Mesothelial cell of epicardium (in vitro differentiated cells): ENCODE results near the gene GLMN. TPM values are rescaled to one million over a fixed set of nuclear protein-coding genes. Genes with fewer than 3 reads are reported as not detected.

Experiments used
- DNase-seq, 2 experiments: peaks; one replicate each; pipeline ENCODE4 v3.0.0; 2021; ENCODE audit warnings: low spot score in 2 of 2; ENCODE audit not compliant: unreplicated experiment in 2 of 2
- H3K27ac Mint-ChIP-seq: 2 replicates; pipeline ENCODE4 v1.8.0; 2021; ENCODE audit warnings: mixed read lengths
- H3K27me3 Mint-ChIP-seq: 2 replicates; pipeline ENCODE4 v1.8.0; 2021; ENCODE audit warnings: low read depth, mixed read lengths
- H3K36me3 Mint-ChIP-seq: 2 replicates; pipeline ENCODE4 v1.8.0; 2021; ENCODE audit warnings: mixed read lengths
- H3K4me1 Mint-ChIP-seq: 2 replicates; pipeline ENCODE4 v1.8.0; 2021; ENCODE audit warnings: mixed read lengths
- H3K4me3 Mint-ChIP-seq: 2 replicates; pipeline ENCODE4 v1.8.0; 2021; ENCODE audit warnings: mild to moderate bottlenecking, moderate library complexity, mixed read lengths
- H3K9me3 Mint-ChIP-seq: 2 replicates; pipeline ENCODE4 v1.8.0; 2021; ENCODE audit warnings: mixed read lengths
- CTCF ChIP-seq: fragments of 200-600 bp; sonication (generic); IDR thresholded peaks from one replicate; pipeline ENCODE4 v1.5.0; 2021; ENCODE audit warnings: antibody characterized with exemption; ENCODE audit not compliant: unreplicated experiment
- total RNA-seq: library from RNA; stranded (reverse); gene quantifications from 3 replicates; pipeline ENCODE4 v1.2.1, GENCODE V29; 2021

The GLMN gene
- total RNA-seq, 1 donor from 2014 or later: 22.7 TPM

DNA sequence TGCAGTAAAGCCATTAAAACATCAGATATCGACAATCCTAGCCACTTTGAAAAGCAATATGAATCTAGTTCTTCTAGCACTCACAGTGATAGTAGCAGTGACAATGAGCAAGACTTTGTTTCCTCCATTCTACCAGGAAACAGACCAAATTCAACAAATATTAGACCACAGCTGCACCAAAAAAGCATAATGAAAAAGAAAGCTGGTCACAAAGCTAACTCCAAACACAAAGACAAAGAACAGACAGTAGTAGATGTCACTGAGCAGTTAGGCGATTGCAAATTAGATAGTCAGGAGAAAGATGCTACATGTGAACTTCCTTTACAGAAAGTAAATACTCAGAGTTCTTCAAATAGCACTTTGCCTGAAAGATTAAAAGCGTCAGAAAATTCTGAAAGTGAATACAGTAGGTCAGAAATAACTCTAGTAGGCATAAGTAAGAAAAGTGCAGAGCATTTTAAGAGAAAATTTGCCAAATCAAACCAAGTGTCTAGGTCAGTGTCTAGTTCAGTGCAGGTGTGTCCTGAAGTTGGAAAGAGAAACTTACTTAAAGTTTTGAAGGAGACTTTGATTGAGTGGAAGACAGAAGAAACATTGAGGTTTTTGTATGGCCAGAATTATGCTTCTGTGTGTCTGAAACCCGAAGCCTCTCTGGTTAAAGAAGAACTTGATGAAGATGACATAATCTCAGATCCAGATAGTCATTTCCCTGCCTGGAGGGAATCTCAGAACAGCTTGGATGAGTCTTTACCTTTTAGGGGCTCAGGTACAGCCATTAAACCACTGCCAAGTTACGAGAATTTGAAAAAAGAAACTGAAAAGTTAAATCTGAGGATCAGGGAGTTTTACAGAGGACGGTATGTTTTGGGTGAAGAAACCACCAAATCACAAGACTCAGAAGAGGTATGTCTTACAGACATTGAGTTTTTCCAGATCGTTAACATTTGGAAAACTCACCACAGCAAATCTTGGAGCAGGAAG lies 25.0 kb upstream of the GLMN start:
- no peak overlapping the region for H3K27ac Mint-ChIP-seq
- peaks cover 5% of the 10 kb centered on the region for H3K4me1 Mint-ChIP-seq
- TF ChIP-seq CTCF: no peak
- no peak for DNase-seq
- H3K36me3 Mint-ChIP-seq: peaks cover 63% of the 10 kb centered on the region
- no peak overlapping the region for H3K4me3 Mint-ChIP-seq
- H3K9me3 Mint-ChIP-seq: peaks cover 41% of the 10 kb centered on the region
- H3K27me3 Mint-ChIP-seq: no peaks in the 10 kb centered on the region

DNA sequence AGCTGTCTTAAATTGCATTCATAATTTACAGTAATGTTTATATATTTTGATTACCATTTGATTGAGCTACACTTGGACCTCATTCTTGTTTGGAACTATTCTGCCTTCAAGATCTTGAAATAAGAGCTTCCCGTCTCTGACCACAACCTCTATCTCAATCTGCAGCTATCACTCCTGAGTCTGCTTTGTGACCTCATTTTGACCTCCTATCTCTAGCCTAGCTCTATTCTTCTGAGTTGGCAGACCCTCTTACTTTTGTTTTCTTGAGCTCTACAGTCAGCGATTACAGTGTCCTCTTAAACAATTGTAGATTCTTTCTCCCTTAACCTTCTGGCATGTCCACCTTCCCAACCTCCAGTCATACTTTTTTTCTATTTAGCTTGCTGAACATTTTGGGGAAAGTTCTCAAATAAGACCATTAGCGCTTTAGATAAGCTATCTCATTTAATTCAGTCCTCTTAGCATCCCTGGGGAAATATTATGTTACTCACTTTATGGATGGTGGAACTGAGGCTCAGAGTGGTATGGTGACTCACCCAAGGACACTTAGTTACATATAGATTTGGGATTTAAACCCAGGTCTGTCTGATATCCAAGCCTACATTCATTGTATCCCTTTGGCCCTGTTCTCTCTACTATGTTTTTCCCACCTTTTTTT lies 19.2 kb upstream of the GLMN start:
- Mint-ChIP-seq H3K9me3 (peaks cover 7% of the 10 kb centered on the region), H3K36me3 (peaks cover 34% of the 10 kb centered on the region), H3K27me3 (no peaks in the 10 kb centered on the region), H3K27ac (peak overlapping the region; percentile 12), H3K4me3 (no peak overlapping the region), H3K4me1 (peaks cover 11% of the 10 kb centered on the region)
- DNase-seq: no peak
- TF ChIP-seq CTCF: no peak

DNA sequence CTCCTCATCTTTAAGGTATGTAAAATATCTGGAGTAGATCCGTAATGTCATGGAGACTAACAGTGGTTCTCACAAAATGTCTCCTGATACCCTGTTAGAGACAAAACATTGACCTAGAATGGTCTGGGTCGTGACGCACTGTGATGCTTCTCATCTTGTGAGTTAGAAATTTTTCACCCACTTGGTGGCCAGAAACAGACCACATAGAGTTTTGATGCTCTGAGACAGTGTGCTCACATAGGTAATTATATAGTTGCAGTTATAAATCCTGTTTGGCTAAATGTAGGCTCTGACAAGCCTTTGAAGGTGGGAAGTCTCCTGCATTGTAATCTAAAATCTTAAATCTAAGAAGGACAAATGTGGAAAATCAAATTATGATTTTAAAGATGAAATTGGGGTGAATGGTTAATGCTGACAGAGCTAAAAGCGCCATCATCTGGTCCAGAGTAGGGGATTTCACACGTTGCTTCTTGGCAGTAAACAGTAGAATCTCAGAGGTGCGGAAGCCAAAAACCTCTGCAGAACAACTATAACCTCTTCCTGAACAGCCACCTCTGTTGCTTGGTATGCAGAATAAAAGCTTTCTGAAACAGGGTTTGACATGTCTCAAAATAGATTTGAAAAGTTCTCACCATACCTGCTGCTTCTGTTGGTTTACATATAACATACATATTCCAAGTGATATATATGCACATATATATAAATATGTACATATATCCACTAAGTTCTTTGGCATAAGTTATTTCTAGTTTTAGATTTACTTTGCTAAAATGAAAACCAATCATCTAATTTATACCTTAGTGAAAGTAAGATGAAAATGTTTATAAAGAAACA lies 17.2 kb upstream of the GLMN start:
- peaks cover 7% of the 10 kb centered on the region for H3K9me3 Mint-ChIP-seq
- TF ChIP-seq CTCF: no peak
- no peaks in the 10 kb centered on the region for H3K27me3 Mint-ChIP-seq
- H3K36me3 Mint-ChIP-seq: peaks cover 41% of the 10 kb centered on the region
- H3K4me3 Mint-ChIP-seq: no peak overlapping the region
- peaks cover 11% of the 10 kb centered on the region for H3K4me1 Mint-ChIP-seq
- DNase-seq: no peak
- H3K27ac Mint-ChIP-seq: no peak overlapping the region

DNA sequence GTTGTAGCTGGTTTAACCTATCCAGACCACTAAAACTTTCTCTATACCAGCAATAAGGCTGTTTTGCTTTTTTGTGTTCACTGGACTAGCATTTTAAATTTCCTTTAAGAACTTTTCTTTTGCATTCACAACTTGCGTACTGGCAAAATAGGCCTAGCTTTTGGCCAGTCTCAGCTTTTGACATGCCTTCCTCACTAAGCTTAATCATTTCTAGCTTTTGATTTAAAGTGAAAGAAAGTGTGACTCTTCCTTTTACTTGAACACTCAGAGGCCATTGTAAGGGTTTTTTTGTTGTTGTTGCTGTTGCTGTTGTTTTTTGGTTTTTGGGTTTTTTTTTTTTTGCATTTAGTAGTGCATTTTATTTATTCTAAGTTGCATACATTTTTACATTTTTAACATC lies 15.2 kb upstream of the GLMN start:
- Mint-ChIP-seq H3K27ac (no peak overlapping the region), H3K4me3 (no peak overlapping the region), H3K9me3 (peaks cover 7% of the 10 kb centered on the region), H3K4me1 (peaks cover 7% of the 10 kb centered on the region), H3K36me3 (peaks cover 37% of the 10 kb centered on the region), H3K27me3 (no peaks in the 10 kb centered on the region)
- TF ChIP-seq CTCF: no peak
- DNase-seq: no peak

DNA sequence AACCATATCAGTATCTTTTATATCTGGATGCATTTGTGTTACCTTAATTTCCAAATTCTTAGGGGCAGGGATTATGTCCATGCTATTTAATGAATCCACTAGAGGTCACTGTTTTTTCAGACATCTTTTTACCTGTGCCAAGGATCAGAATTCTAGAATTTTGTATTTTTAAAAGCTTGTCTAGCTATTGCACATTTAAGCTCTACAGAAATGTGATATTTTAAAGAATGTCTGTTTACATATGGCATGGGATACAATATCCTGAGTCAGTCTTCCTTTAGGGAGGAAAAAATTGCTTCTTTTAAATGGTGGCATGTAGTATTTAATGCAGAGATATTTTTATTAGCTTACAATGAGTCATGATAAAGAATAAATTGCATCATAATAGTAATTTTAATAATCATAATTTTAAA lies 11.4 kb upstream of the GLMN start:
- Mint-ChIP-seq H3K27me3 (no peaks in the 10 kb centered on the region), H3K4me3 (no peak overlapping the region), H3K27ac (no peak overlapping the region), H3K9me3 (peaks cover 7% of the 10 kb centered on the region), H3K36me3 (peaks cover 35% of the 10 kb centered on the region), H3K4me1 (no peaks in the 10 kb centered on the region)
- DNase-seq: no peak
- peak; percentile 57 for TF ChIP-seq CTCF
